ENCODE data around the gene MED13L.

The MED13L gene

GRCh38 chr12:116244474-116245090, 32.9 kb downstream of the MED13L start:
- peaks cover 50% of the 10 kb centered on the region for H3K79me2 ChIP-seq (ENCODE audit: insufficient read depth, low read length)
- no peaks in the 10 kb centered on the region for H3K27me3 ChIP-seq (ENCODE audit: low read length)
- H3K4me2 ChIP-seq (ENCODE audit: low read depth, low read length, poor library complexity, severe bottlenecking): no peak overlapping the region
- TF ChIP-seq CTCF (IDR thresholded peaks at IDR 0.05; ENCODE audit: insufficient read depth, low read length, poor library complexity, severe bottlenecking): no peak
- no peak for TF ChIP-seq EZH2phosphoT487 (conservative IDR thresholded peaks at IDR 0.05; ENCODE audit: low read length)
- H3K9me2 ChIP-seq (replicated peaks; ENCODE audit: insufficient read depth, low read length): no peaks in the 10 kb centered on the region
- no peak overlapping the region for H3K4me3 ChIP-seq (ENCODE audit: insufficient read depth, low read length, poor library complexity, severe bottlenecking)
- H2AFZ ChIP-seq (ENCODE audit: low read depth, low read length, severe bottlenecking): no peak overlapping the region
- no peaks in the 10 kb centered on the region for H3F3A ChIP-seq (ENCODE audit: insufficient read depth)
- H3K27ac ChIP-seq (ENCODE audit: low read depth, low read length): no peak overlapping the region
- peaks cover 48% of the 10 kb centered on the region for H4K20me1 ChIP-seq (ENCODE audit: low read depth, low read length)
- 0 out of 2 replicates have a peak, but pooled peaks cover 7% of the 10 kb centered on the region for H3K9me3 ChIP-seq (ENCODE audit: insufficient read depth, low read length)
- H3K9ac ChIP-seq (ENCODE audit: low read length): no peak overlapping the region
- no peaks in the 10 kb centered on the region for H3K36me3 ChIP-seq (ENCODE audit: low read length)

GRCh38 chr12:116244001-116244400, 33.5 kb downstream of the MED13L start:
- H3K9ac ChIP-seq (ENCODE audit: low read length): no peak overlapping the region
- no peaks in the 10 kb centered on the region for H3K9me2 ChIP-seq (replicated peaks; ENCODE audit: insufficient read depth, low read length)
- 0 out of 2 replicates have a peak, but pooled peaks cover 3% of the 10 kb centered on the region for H3K9me3 ChIP-seq (ENCODE audit: insufficient read depth, low read length)
- H3K4me2 ChIP-seq (ENCODE audit: low read depth, low read length, poor library complexity, severe bottlenecking): no peak overlapping the region
- no peaks in the 10 kb centered on the region for H3K36me3 ChIP-seq (ENCODE audit: low read length)
- H3F3A ChIP-seq (ENCODE audit: insufficient read depth): no peaks in the 10 kb centered on the region
- peaks cover 44% of the 10 kb centered on the region for H4K20me1 ChIP-seq (ENCODE audit: low read depth, low read length)
- H3K27me3 ChIP-seq (ENCODE audit: low read length): no peaks in the 10 kb centered on the region
- no peak overlapping the region for H3K4me3 ChIP-seq (ENCODE audit: insufficient read depth, low read length, poor library complexity, severe bottlenecking)
- H3K79me2 ChIP-seq (ENCODE audit: insufficient read depth, low read length): peaks cover 46% of the 10 kb centered on the region
- TF ChIP-seq CTCF (IDR thresholded peaks at IDR 0.05; ENCODE audit: insufficient read depth, low read length, poor library complexity, severe bottlenecking): no peak
- no peak overlapping the region for H3K27ac ChIP-seq (ENCODE audit: low read depth, low read length)
- no peak overlapping the region for H2AFZ ChIP-seq (ENCODE audit: low read depth, low read length, severe bottlenecking)

GRCh38 chr12:116242740-116243139, 34.8 kb downstream of the MED13L start:
- no peak overlapping the region for H3K4me2 ChIP-seq (ENCODE audit: low read depth, low read length, poor library complexity, severe bottlenecking)
- H3K79me2 ChIP-seq (ENCODE audit: insufficient read depth, low read length): peaks cover 38% of the 10 kb centered on the region
- no peak overlapping the region for H2AFZ ChIP-seq (ENCODE audit: low read depth, low read length, severe bottlenecking)
- no peaks in the 10 kb centered on the region for H3K36me3 ChIP-seq (ENCODE audit: low read length)
- no peak overlapping the region for H3K4me3 ChIP-seq (ENCODE audit: insufficient read depth, low read length, poor library complexity, severe bottlenecking)
- H3K27ac ChIP-seq (ENCODE audit: low read depth, low read length): no peak overlapping the region
- H4K20me1 ChIP-seq (ENCODE audit: low read depth, low read length): peaks cover 34% of the 10 kb centered on the region
- no peaks in the 10 kb centered on the region for H3K27me3 ChIP-seq (ENCODE audit: low read length)
- H3K9me3 ChIP-seq (ENCODE audit: insufficient read depth, low read length): no peaks in the 10 kb centered on the region
- no peak overlapping the region for H3K9ac ChIP-seq (ENCODE audit: low read length)
- TF ChIP-seq EZH2phosphoT487 (conservative IDR thresholded peaks at IDR 0.05; ENCODE audit: low read length) (no peak), CTCF (IDR thresholded peaks at IDR 0.05; ENCODE audit: insufficient read depth, low read length, poor library complexity, severe bottlenecking) (no peak)
- H3K9me2 ChIP-seq (replicated peaks; ENCODE audit: insufficient read depth, low read length): no peaks in the 10 kb centered on the region
- 0 out of 2 replicates have a peak, but pooled peaks cover 7% of the 10 kb centered on the region for H3F3A ChIP-seq (ENCODE audit: insufficient read depth)

All from SU-DHL-6 (cell line).